Duodenal mucosa (tissue), 2 donors: ENCODE measurements around the gene MAEA.

Experiments used
- H3K27ac ChIP-seq: one replicate; pipeline ENCODE4 v1.7.0; 2013; ENCODE audit warnings: low read depth, low read length
- H3K27me3 ChIP-seq, 2 donors: one replicate each; pipeline ENCODE4 v1.7.0; 2013; ENCODE audit warnings: low read length in 2 of 2, control low read depth in 1 of 2; ENCODE audit not compliant: insufficient read depth in 2 of 2, control insufficient read depth in 1 of 2
- H3K36me3 ChIP-seq, 2 donors: one replicate each; pipeline ENCODE4 v1.7.0; 2013; ENCODE audit warnings: low read length in 2 of 2, control low read depth in 1 of 2; ENCODE audit not compliant: insufficient read depth in 2 of 2, control insufficient read depth in 1 of 2
- H3K4me1 ChIP-seq, 2 donors: one replicate each; pipeline ENCODE4 v1.7.0; 2013; ENCODE audit warnings: low read length in 2 of 2, control low read depth in 1 of 2; ENCODE audit not compliant: insufficient read depth in 2 of 2, control insufficient read depth in 1 of 2
- H3K4me3 ChIP-seq, 2 donors: one replicate each; pipeline ENCODE4 v1.7.0; 2013; ENCODE audit warnings: low read length in 2 of 2, low read depth in 1 of 2
- H3K9ac ChIP-seq, 2 donors: one replicate each; pipeline ENCODE4 v1.7.0; 2013; ENCODE audit warnings: low read length in 2 of 2, low read depth in 1 of 2
- H3K9me3 ChIP-seq, 2 donors: one replicate each; pipeline ENCODE4 v1.7.0; 2013; ENCODE audit warnings: low read length in 2 of 2, control low read depth in 1 of 2; ENCODE audit not compliant: control insufficient read depth in 1 of 2

Gene MAEA

GRCh38 chr4:1380368-1381151 is 90.9 kb downstream of the MAEA start:
- Histone ChIP-seq H3K4me1 (no peaks in the 10 kb centered on the region), H3K4me3 (no peak overlapping the region), H3K9ac (no peak overlapping the region), H3K36me3 (peaks cover 0 to 28% of the 10 kb centered on the region in 2 donors), H3K9me3 (no peaks in the 10 kb centered on the region), H3K27me3 (no peaks in the 10 kb centered on the region), H3K27ac (no peak overlapping the region)

GRCh38 chr4:1381181-1381621 is 91.5 kb downstream of the MAEA start:
- H3K9me3 ChIP-seq = no peaks in the 10 kb centered on the region

GRCh38 chr4:1381944-1382541 is 92.4 kb downstream of the MAEA start:
- Histone ChIP-seq H3K9ac (no peak overlapping the region), H3K27me3 (no peaks in the 10 kb centered on the region)

More at GRCh38 chr4:1381181-1381621, 91.5 kb downstream of the MAEA start:
- Histone ChIP-seq H3K9ac (no peak overlapping the region), H3K27ac (no peak overlapping the region), H3K36me3 (peaks cover 3 to 33% of the 10 kb centered on the region in 2 donors), H3K4me3 (no peak overlapping the region), H3K27me3 (no peaks in the 10 kb centered on the region), H3K4me1 (no peaks in the 10 kb centered on the region)

GRCh38 chr4:1382776-1383727 is 93.4 kb downstream of the MAEA start:
- Histone ChIP-seq H3K9me3 (peaks cover 0 to under 1% of the 10 kb centered on the region in 2 donors), H3K36me3 (peaks cover 3 to 27% of the 10 kb centered on the region in 2 donors), H3K9ac (no peak overlapping the region), H3K27me3 (no peaks in the 10 kb centered on the region), H3K4me1 (no peaks in the 10 kb centered on the region), H3K4me3 (no peak overlapping the region), H3K27ac (no peak overlapping the region)

More at GRCh38 chr4:1381944-1382541, 92.4 kb downstream of the MAEA start:
- H3K4me1 ChIP-seq = no peaks in the 10 kb centered on the region
- no peaks in the 10 kb centered on the region for H3K9me3 ChIP-seq
- peaks cover 3 to 31% of the 10 kb centered on the region in 2 donors for H3K36me3 ChIP-seq
- H3K27ac ChIP-seq = no peak overlapping the region
- no peak overlapping the region for H3K4me3 ChIP-seq

GRCh38 chr4:1383728-1384591 is 94.3 kb downstream of the MAEA start:
- peaks cover 3 to 31% of the 10 kb centered on the region in 2 donors for H3K36me3 ChIP-seq
- no peaks in the 10 kb centered on the region for H3K27me3 ChIP-seq
- H3K9ac ChIP-seq = no peak overlapping the region
- no peaks in the 10 kb centered on the region for H3K4me1 ChIP-seq
- H3K27ac ChIP-seq = no peak overlapping the region
- H3K4me3 ChIP-seq = no peak overlapping the region
- peaks cover 6 to 7% of the 10 kb centered on the region in 2 donors for H3K9me3 ChIP-seq

- no peaks in the 10 kb centered on the region for H3K4me1 ChIP-seq
- peaks cover 7 to 8% of the 10 kb centered on the region in 2 donors for H3K9me3 ChIP-seq
- H3K4me3 ChIP-seq = no peak overlapping the region
- no peak overlapping the region for H3K9ac ChIP-seq
- H3K27ac ChIP-seq = no peak overlapping the region
- H3K27me3 ChIP-seq = no peaks in the 10 kb centered on the region
- H3K36me3 ChIP-seq = peaks cover 3 to 31% of the 10 kb centered on the region in 2 donors
Measured at GRCh38 chr4:1384675-1385372, 95.1 kb downstream of the MAEA start.

GRCh38 chr4:1385373-1386340 is 96.0 kb downstream of the MAEA start:
- Histone ChIP-seq H3K36me3 (peaks cover 3 to 31% of the 10 kb centered on the region in 2 donors), H3K4me3 (no peak overlapping the region), H3K9me3 (peaks cover 7 to 8% of the 10 kb centered on the region in 2 donors), H3K27me3 (no peaks in the 10 kb centered on the region), H3K9ac (no peak overlapping the region), H3K4me1 (no peaks in the 10 kb centered on the region), H3K27ac (no peak overlapping the region)
